Stimulated activated CD8-positive, alpha-beta memory T cell treated with anti-CD3 and anti-CD28 coated beads, Interleukin-12 subunit alpha, Interleukin-12 subunit beta, amount 100 ng/mL, for 24 hours (primary cell): Measurements from ENCODE around the gene DDX4.

ENCODE experiments used
- DNase-seq: peaks from one replicate; pipeline ENCODE4 v3.0.0-alpha.2; 2020; ENCODE audit errors: extremely low read depth

DDX4 gene

DNA sequence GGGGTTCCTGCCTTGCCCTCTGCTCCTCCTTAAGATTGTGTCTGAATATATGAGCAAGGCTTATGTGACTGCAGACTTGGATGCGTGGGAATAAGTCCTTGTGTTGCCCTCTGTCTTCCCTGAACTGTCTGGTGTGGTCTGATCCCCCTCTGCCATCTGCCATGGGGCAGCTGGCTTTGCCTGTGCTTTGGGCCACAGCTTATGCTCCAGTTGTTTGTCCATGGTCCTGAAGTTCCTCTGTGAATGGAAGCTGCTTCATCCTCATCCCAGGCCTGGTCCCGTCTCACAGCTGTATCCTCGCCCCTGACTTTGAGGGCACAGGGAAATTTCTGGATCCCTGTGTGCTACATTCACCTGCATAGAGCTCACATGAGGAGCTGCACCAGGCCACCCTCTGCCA, 128.0 kb downstream of the DDX4 start:
- no peak for DNase-seq

- DNase-seq, result no peak
Observed at GRCh38 chr5:55866485-55866884, 128.6 kb downstream of the DDX4 start.
